BJ (cell line): ENCODE data around the gene MOXD1. TPM values are rescaled to one million over a fixed set of nuclear protein-coding genes. Genes with fewer than 3 reads are reported as not detected.

Experiments used
- CTCF ChIA-PET: fragments of 350-600 bp; formaldehyde crosslinking; extraction: SDS; loops from one replicate; lab custom pipeline; 2021; ENCODE audit warnings: antibody characterized with exemption, inconsistent platforms; lab: Yijun Ruan, JAX
- POLR2A ChIA-PET: fragments of 300-600 bp; sonication (Branson Sonifier 250); formaldehyde crosslinking; extraction: SDS; loops from one replicate; lab custom pipeline; 2021; ENCODE audit warnings: antibody characterized with exemption; lab: Charles Lee
- DNase-seq: peaks from one replicate; pipeline ENCODE4 v3.0.0-alpha.2; 2011; ENCODE audit warnings: low read depth
- H3K27me3 ChIP-seq: 2 replicates; pipeline ENCODE4 v1.6.0; 2011; ENCODE audit warnings: low read length; ENCODE audit not compliant: control insufficient read depth, insufficient read depth
- H3K36me3 ChIP-seq: 2 replicates; pipeline ENCODE4 v1.5.1; 2011; ENCODE audit warnings: low read length; ENCODE audit not compliant: control insufficient read depth, insufficient read depth
- H3K4me3 ChIP-seq: 2 replicates; pipeline ENCODE4 v1.5.1; 2011; ENCODE audit warnings: low read depth, mild to moderate bottlenecking, control low read depth, low read length
- polyA plus RNA-seq: library from polyadenylated mRNA; depleted of rRNA; stranded (reverse); fragments of >200 nt; gene quantifications from 2 replicates; pipeline ENCODE4 v1.2.3, GENCODE V29; 2011
- TF ChIP-seq, protein P1 (sequence below): IDR thresholded peaks from 2 replicates; pipeline ENCODE4 v1.5.1; 2011; ENCODE audit warnings: low read depth, mild to moderate bottlenecking, control low read depth, inconsistent platforms, low read length, moderate library complexity; ENCODE audit not compliant: insufficient read depth

Gene MOXD1
- polyA plus RNA-seq, 1 experiment, result 71.3 TPM

DNA sequence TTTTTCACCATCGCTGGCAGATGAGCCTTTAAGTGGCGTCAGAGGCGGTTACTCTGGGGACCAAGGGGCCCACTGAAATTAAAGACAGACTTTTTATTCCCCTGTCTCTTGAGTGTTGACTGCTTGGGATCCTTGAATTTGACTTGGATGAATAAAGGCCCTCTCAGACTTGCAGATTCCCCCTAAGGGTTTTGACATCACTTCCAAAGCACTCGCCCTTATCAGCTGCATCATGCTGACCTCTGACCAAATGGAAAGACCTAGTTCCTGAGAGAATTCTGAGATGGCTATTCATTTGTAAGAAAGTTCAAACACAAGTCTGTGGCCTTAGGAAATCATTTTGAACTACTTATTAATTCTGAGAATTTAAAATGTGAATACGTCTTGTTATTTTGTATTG is 13.5 kb upstream of the MOXD1 start:
- DNase-seq, result no peak
- Histone ChIP-seq H3K4me3 (no peak overlapping the region), H3K27me3 (no peaks in the 10 kb centered on the region), H3K36me3 (no peaks in the 10 kb centered on the region)
- CTCF ChIA-PET, result interaction anchor here (1.1 kb wide), 1 partner anchor 135 kb away, joined by 3 read pairs; no protein-coding TSS in a partner anchor
- POLR2A ChIA-PET, result no interaction called here
- TF ChIP-seq, protein P1, sequence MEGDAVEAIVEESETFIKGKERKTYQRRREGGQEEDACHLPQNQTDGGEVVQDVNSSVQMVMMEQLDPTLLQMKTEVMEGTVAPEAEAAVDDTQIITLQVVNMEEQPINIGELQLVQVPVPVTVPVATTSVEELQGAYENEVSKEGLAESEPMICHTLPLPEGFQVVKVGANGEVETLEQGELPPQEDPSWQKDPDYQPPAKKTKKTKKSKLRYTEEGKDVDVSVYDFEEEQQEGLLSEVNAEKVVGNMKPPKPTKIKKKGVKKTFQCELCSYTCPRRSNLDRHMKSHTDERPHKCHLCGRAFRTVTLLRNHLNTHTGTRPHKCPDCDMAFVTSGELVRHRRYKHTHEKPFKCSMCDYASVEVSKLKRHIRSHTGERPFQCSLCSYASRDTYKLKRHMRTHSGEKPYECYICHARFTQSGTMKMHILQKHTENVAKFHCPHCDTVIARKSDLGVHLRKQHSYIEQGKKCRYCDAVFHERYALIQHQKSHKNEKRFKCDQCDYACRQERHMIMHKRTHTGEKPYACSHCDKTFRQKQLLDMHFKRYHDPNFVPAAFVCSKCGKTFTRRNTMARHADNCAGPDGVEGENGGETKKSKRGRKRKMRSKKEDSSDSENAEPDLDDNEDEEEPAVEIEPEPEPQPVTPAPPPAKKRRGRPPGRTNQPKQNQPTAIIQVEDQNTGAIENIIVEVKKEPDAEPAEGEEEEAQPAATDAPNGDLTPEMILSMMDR, result no peak

DNA sequence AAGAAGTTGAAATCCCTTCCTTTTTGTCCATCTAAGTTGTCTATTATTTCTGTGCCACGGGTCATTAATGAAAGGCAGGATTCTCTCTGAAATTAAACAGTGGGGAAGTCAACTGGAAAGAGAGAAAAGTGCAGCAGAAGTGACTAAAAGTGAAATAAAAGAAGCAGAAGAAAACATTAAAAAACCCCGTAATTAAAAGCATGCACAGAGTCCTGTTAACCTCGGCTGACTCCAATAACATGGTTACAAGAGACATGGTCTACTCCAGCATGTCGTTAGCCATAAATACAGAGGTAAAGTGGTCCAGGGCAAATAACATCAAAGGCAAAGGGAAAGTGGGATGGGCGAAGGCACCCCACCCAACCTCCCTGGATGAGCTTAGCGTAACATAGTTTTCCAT is 13.0 kb upstream of the MOXD1 start:
- Histone ChIP-seq H3K4me3 (no peak overlapping the region), H3K36me3 (no peaks in the 10 kb centered on the region), H3K27me3 (no peaks in the 10 kb centered on the region)
- POLR2A ChIA-PET, result no interaction called here
- no peak for DNase-seq
- CTCF ChIA-PET, result interaction anchor here (0.7 to 1.1 kb wide), 3 partner anchors 17 to 135 kb away, joined by 3 to 4 read pairs (median 4); no protein-coding TSS in a partner anchor
- TF ChIP-seq, protein P1, result no peak

DNA sequence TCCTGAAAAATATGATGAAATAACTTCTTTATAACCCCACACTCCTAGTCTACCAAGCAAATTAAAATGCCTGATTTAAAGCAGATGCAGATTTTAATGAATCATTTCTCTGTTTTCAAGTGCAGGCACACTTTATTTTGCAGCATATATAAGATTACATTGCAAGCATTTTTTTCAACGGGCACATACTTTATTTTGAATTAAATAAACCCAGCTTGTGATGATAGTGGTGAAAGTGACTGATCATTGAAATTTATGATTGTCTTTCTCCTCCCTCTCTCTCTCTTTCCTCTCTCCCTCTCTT is 12.2 kb upstream of the MOXD1 start:
- POLR2A ChIA-PET, result no interaction called here
- TF ChIP-seq, protein P1, result no peak
- CTCF ChIA-PET, result interaction anchor here (0.6 to 1.3 kb wide), 5 partner anchors 16 to 115 kb away, joined by 3 to 4 read pairs (median 4); no protein-coding TSS in a partner anchor
- Histone ChIP-seq H3K36me3 (no peaks in the 10 kb centered on the region), H3K4me3 (no peak overlapping the region), H3K27me3 (no peaks in the 10 kb centered on the region)
- no peak for DNase-seq

DNA sequence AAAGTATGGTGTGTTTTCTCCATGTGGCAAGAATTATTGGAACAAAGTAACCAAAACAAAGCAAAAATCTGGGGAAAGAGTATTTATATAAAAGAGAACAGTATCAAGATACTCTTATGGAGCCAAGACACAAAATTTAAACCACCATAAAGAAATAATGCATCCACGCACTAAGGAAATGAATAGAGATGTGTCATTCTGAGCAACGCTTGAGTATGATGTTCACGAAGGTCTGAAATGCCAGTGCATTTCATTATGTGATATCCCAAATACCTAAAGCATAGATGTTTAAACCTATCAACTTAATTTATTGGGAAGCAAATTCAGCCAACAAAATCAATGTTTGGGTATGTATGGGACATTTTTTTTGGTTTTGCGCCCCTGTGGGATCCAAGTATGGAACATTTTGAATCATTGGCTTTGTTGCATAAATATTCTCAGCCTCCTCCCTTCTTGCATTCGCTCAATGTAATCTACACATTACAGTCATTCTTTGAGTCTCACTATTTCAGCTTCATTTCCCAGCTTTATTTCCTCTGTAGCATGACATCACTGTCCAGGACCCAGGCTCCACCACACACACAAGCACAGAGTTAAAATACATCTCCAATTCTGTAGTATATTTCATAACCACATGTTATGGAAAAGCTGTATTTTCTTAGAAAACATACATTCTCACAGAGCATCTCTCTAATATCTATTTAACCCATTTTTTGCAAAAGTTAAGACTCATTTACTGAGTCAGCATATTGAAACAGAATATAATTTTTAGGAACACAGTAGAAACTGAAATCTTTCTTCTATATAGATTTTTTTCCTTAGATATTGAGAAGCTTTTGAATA is 11.6 kb upstream of the MOXD1 start:
- TF ChIP-seq, protein P1, result no peak
- no peak for DNase-seq
- Histone ChIP-seq H3K36me3 (no peaks in the 10 kb centered on the region), H3K4me3 (no peak overlapping the region), H3K27me3 (no peaks in the 10 kb centered on the region)
- POLR2A ChIA-PET, result no interaction called here
- CTCF ChIA-PET, result interaction anchor here (1.3 kb wide), 1 partner anchor 20 kb away, joined by 4 read pairs; no protein-coding TSS in a partner anchor

DNA sequence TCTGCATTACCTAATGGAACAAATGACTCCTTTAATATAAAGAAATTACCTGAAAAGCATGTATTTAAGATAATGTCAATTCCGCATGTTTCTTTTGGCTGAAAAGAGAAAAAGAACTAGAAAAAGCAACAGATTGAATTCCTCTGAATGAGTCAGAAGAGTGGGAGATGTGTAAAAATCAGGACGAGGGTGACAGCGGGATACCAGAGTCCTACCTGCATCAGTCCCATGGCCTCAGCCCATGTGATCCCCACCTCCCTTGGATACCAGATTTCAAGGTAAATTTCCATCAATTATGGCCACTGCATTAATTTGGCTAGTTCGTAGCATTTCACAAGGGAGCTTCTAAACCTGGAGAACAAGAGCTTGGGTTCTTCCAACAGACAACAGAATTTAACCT is 10.0 kb upstream of the MOXD1 start:
- DNase-seq, result no peak
- POLR2A ChIA-PET, result no interaction called here
- CTCF ChIA-PET, result no interaction called here
- TF ChIP-seq, protein P1, result no peak
- no peaks in the 10 kb centered on the region for H3K36me3 ChIP-seq
- H3K4me3 ChIP-seq, result no peak overlapping the region
- no peaks in the 10 kb centered on the region for H3K27me3 ChIP-seq
